ENCODE measurements around the gene EPHB3.

Gene EPHB3

DNA sequence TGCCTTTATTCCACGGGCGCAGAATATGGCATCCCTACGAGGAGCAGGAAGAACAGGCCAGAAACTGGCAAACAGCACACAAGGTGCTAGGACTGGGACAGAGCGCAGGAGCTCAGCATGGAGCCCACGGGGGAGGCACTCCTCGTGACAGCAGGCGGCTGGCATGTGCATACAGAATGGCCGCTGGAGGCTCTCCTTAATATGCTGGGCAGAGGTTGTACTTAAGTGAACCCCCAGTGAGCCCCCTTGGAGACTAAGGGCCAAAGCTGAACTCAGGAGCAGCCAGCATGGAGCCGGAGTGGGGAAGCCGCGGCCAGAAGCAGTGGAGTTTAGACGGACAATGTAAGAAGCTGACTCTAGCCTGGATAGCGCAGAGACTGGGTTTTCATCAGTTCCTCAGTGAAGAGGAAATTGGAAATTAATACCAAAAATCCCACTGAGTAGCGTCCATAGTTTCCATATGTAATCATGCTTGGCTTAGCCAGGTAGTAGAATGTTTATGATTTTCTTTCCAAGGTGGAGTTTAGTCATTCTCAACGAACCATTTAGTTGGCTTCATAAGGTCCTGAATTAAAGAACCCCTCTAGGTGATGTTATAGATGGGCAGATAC is 69.4 kb downstream of the EPHB3 start:
- no peak for DNase-seq

DNA sequence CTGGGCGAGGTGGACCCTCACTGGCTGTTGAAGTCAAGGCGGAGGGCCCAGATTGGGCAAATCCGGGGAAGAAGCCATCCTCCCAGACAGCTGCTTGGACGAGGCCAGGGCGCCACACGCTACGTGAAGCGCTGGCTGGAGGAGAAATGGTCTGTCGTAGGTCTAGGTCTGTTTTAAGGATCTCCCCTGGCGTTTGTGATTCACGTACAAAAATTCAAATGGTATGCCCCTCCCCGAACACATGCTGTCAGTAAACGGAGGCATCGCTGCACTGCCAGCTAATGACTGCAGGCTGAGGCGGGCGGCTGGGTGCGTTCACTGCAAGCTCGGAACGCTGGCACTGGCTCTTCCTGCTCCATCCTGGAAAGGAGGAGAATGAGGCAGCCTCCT is 69.9 kb downstream of the EPHB3 start:
- DNase-seq = no peak

Data from DMS53 (cell line).